ENCODE data around the gene EMC8. TPM values are rescaled to one million over a fixed set of nuclear protein-coding genes. Genes with fewer than 3 reads are reported as not detected.

EMC8 gene
- total RNA-seq, 6 experiments from 2014 or later = 9.2 to 22.4 (median 12.1) TPM

- Histone ChIP-seq H3K27ac (no peak overlapping the region), H3K9me3 (no peaks in the 10 kb centered on the region), H3K4me3 (no peak overlapping the region), H3K36me3 (peaks cover 0 to 3% (median 0%) of the 10 kb centered on the region in 4 donors), H3K4me1 (peaks cover 0 to 22% (median 11%) of the 10 kb centered on the region in 4 donors), H3K27me3 (no peaks in the 10 kb centered on the region)
- WGBS (ENCODE audit: insufficient coverage, low coverage, low lambda C conversion rate, missing lambda C conversion rate) = 94% methylated on average over 6 of the region's 6 CpGs
- DNase-seq (no peak), ATAC-seq (no peak)
- intact Hi-C loops (cut with DNase I) = no loop called here
- TF ChIP-seq CTCF (IDR thresholded peaks at IDR 0.05) (no peak), POLR2A (IDR thresholded peaks at IDR 0.05) (no peak)
Measured at GRCh38 chr16:85796152-85796551, 3.2 kb downstream of the EMC8 start.

GRCh38 chr16:85794696-85795095 is 4.6 kb downstream of the EMC8 start:
- Histone ChIP-seq H3K27ac (no peak overlapping the region), H3K4me1 (peaks cover 0 to 14% (median 7%) of the 10 kb centered on the region in 4 donors), H3K4me3 (no peak overlapping the region), H3K27me3 (no peaks in the 10 kb centered on the region), H3K36me3 (peaks cover 0 to 3% (median 0%) of the 10 kb centered on the region in 4 donors), H3K9me3 (no peaks in the 10 kb centered on the region)
- ATAC-seq = no peak
- TF ChIP-seq POLR2A (IDR thresholded peaks at IDR 0.05) (no peak), CTCF (IDR thresholded peaks at IDR 0.05) (no peak)
- no peak for DNase-seq
- whole genome bisulfite sequencing (ENCODE audit: insufficient coverage, low coverage, low lambda C conversion rate, missing lambda C conversion rate) = 88% methylated on average over 1 of the region's 8 CpGs
- intact Hi-C loops (cut with DNase I) = no loop called here

- 91% methylated on average over 3 of the region's 5 CpGs for WGBS (ENCODE audit: insufficient coverage, low coverage, low lambda C conversion rate, missing lambda C conversion rate)
- no peak for ATAC-seq
- DNase-seq = no peak
- H3K27ac ChIP-seq = no peak overlapping the region
- no peak overlapping the region for H3K4me3 ChIP-seq
- H3K36me3 ChIP-seq = peaks cover 0 to 4% (median under 1%) of the 10 kb centered on the region in 4 donors
- no peaks in the 10 kb centered on the region for H3K27me3 ChIP-seq
- intact Hi-C loops (cut with DNase I) = no loop called here
- H3K4me1 ChIP-seq = peaks cover 0 to 14% (median 7%) of the 10 kb centered on the region in 4 donors
- no peaks in the 10 kb centered on the region for H3K9me3 ChIP-seq
- no peak for TF ChIP-seq POLR2A (IDR thresholded peaks at IDR 0.05)
- no peak for TF ChIP-seq CTCF (IDR thresholded peaks at IDR 0.05)
Measured at GRCh38 chr16:85793662-85794298, 5.6 kb downstream of the EMC8 start.

GRCh38 chr16:85789773-85790172 is 9.6 kb downstream of the EMC8 start:
- intact Hi-C loops (cut with DNase I) = no loop called here
- no peaks in the 10 kb centered on the region for H3K4me1 ChIP-seq
- DNase-seq (no peak), ATAC-seq (no peak)
- H3K9me3 ChIP-seq = no peaks in the 10 kb centered on the region
- WGBS (ENCODE audit: insufficient coverage, low coverage, low lambda C conversion rate, missing lambda C conversion rate) = 93% methylated on average over 6 of the region's 6 CpGs
- peaks cover 4 to 18% (median 9%) of the 10 kb centered on the region in 4 donors for H3K36me3 ChIP-seq
- TF ChIP-seq POLR2A (IDR thresholded peaks at IDR 0.05) (no peak), CTCF (IDR thresholded peaks at IDR 0.05) (no peak)
- no peak overlapping the region for H3K27ac ChIP-seq
- no peak overlapping the region for H3K4me3 ChIP-seq
- no peaks in the 10 kb centered on the region for H3K27me3 ChIP-seq

All from right lobe of liver (tissue), 6 donors.